Measurements from ENCODE around the gene PITPNC1.
"Not testable (repeated sequence)": the region's sequence is repeated elsewhere in the genome, so short reads cannot be mapped to it uniquely, and the experiment has no call there.

PITPNC1 gene

GRCh38 chr17:67509390-67510287 lies 132.6 kb downstream of the PITPNC1 start:
- no peak for TF ChIP-seq CTCF (conservative IDR thresholded peaks at IDR 0.05; ENCODE audit: control insufficient read depth, insufficient read depth, low read depth, low read length)
- H3K4me3 ChIP-seq (ENCODE audit: control insufficient read depth, low read depth, low read length) = no peak overlapping the region
- DNase-seq (ENCODE audit: low read depth) = peak; percentile 71

DNA sequence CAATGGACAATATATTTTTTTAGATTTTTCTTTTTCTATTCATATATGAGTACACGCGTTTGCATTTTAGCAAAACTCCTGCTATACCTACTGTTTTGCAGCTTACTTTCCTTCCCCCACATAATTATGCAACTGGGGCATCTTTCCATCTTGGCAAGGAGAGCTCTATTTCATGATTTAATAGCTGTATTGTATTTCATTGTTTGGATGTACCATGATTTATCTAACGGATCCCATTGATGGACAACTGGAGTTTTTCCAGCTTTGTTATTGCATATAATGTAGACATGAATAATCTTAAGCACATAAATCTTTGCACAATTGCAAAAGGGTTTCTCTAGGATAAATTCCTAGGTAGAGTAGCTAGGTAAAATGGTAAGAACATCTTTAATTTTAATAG lies 133.9 kb downstream of the PITPNC1 start:
- no peak overlapping the region for H3K4me3 ChIP-seq (ENCODE audit: control insufficient read depth, low read depth, low read length)
- TF ChIP-seq CTCF (conservative IDR thresholded peaks at IDR 0.05; ENCODE audit: control insufficient read depth, insufficient read depth, low read depth, low read length) = no peak
- no peak for DNase-seq (ENCODE audit: low read depth)

DNA sequence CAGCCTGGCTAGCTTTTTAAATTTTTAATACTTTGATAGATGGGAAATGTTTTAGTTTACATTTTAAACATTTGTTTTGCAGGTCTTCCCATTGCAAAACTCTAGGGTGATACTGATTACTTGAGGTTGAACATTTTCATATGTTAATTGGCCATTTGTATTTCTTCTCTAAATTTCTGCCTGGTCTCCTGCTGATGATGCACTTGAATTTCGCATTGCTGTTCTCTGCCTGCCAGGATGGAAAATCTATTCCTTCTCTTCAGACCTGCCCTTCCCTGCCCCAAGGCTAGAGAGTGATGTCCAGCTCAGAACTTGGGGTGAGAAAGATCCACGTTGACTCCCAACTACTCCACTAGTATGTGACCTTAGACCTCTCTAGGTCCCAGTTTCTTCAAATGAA lies 134.7 kb downstream of the PITPNC1 start:
- no peak overlapping the region for H3K4me3 ChIP-seq (ENCODE audit: control insufficient read depth, low read depth, low read length)
- DNase-seq (ENCODE audit: low read depth) = no peak
- TF ChIP-seq CTCF (conservative IDR thresholded peaks at IDR 0.05; ENCODE audit: control insufficient read depth, insufficient read depth, low read depth, low read length) = no peak

DNA sequence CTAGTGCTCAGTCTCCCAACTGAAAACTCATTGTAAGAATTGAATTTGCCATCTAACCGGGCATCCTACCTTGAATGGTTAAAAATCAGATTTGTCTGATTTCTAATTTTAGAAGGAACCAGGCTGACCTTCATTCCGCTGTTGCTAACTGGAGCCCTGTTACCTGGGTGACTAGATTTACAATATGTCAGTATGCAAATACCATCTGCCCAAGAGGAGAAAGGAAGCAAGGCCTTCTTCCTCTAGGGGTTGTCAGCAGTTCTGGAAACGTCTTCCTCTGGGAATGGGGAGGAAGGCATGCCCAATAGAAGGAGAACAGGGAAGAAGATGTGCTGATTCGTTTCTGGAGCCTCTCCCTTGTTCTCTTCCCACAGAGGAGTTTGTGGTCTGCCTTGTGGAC lies 137.9 kb downstream of the PITPNC1 start:
- H3K4me3 ChIP-seq (ENCODE audit: control insufficient read depth, low read depth, low read length) = no peak overlapping the region
- no peak for DNase-seq (ENCODE audit: low read depth)
- no peak for TF ChIP-seq CTCF (conservative IDR thresholded peaks at IDR 0.05; ENCODE audit: control insufficient read depth, insufficient read depth, low read depth, low read length)

- H3K4me3 ChIP-seq (ENCODE audit: control insufficient read depth, low read depth, low read length) = no peak overlapping the region
- TF ChIP-seq CTCF (conservative IDR thresholded peaks at IDR 0.05; ENCODE audit: control insufficient read depth, insufficient read depth, low read depth, low read length) = no peak
Observed at GRCh38 chr17:67515490-67516083, 138.5 kb downstream of the PITPNC1 start.

DNA sequence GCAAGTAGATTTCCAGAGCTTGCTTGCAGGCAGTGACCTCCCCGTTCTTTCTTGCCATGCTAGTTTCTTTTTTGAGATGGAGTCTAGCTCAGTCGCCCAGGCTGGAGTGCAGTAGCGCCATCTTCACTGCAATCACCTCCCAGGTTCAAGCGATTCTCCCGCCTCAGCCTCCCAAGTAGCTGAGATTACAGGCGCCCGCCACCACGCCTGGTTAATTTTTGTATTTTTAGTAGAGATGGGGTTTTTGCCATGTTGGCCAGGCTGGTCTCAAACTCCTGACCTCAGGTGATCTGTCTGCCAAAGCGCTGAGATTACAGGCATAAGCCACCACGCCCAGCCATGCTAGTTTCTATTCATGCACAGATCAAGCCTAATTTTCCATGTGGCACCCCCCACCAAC lies 139.5 kb downstream of the PITPNC1 start:
- not testable (repeated sequence) for DNase-seq (ENCODE audit: low read depth); H3K4me3 ChIP-seq (ENCODE audit: control insufficient read depth, low read depth, low read length)

More at GRCh38 chr17:67515490-67516083, 138.5 kb downstream of the PITPNC1 start:
- DNase-seq (ENCODE audit: low read depth) = no peak

- peak; percentile 11 for TF ChIP-seq CTCF (conservative IDR thresholded peaks at IDR 0.05; ENCODE audit: control insufficient read depth, insufficient read depth, low read depth, low read length)
- H3K4me3 ChIP-seq (ENCODE audit: control insufficient read depth, low read depth, low read length) = no peak overlapping the region
- peak; percentile 47 for DNase-seq (ENCODE audit: low read depth)
Observed at GRCh38 chr17:67517325-67517724, 140.2 kb downstream of the PITPNC1 start.

All from fibroblast of mammary gland (primary cell).